Stimulated activated CD4-positive, alpha-beta T cell treated with anti-CD3 and anti-CD28 coated beads, TNF-alpha, amount 100 ng/mL, for 4 hours (primary cell): Measurements from ENCODE around the gene FMN1.

Experiments used
- DNase-seq, 3 experiments: peaks; one replicate each; pipeline ENCODE4 v3.0.0-alpha.2; 2020; ENCODE audit warnings: low read depth in 3 of 3

FMN1 gene

DNA sequence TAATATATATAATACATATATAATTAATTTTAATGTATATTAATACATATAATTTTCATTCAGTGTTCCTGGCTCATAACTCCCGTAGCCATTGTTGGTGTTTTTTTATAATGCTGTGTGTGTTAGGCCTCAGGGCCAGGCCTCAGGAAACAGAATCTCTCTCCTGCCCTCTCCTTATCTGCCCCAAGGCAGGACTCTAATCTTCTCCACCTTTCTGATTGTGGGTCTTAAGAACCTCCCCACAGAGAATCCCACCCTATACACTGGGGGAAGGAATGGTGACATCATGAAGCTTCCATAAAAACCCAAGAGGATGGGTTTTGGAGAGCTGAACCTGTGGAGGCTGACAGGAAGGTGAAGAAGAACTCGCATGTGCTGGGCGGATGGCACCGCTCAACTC, 4.0 kb upstream of the FMN1 start:
- DNase-seq, result no peak

GRCh38 chr15:33197636-33198035, 3.1 kb upstream of the FMN1 start:
- DNase-seq, result no peak

DNA sequence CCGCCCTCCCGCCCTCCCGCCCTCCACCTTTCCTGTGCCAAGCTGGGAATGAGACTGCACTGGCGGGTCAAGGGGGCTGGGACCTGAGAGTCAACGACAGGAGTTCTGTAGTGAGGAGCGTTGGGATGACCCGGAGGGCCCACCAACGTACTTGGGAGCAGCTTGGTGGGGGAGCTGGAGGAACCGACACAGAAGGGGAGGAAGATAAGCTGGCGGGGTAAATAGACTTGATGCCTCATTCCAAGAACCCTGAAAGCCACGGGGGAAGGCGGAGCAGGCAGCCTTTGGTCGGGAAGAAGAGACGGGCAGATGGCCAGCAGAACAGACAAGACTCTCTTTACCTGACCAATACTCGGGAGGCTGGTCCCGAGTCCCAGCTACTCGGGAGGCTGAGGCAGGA, 277 bp downstream of the FMN1 start:
- DNase-seq, result no peak

DNA sequence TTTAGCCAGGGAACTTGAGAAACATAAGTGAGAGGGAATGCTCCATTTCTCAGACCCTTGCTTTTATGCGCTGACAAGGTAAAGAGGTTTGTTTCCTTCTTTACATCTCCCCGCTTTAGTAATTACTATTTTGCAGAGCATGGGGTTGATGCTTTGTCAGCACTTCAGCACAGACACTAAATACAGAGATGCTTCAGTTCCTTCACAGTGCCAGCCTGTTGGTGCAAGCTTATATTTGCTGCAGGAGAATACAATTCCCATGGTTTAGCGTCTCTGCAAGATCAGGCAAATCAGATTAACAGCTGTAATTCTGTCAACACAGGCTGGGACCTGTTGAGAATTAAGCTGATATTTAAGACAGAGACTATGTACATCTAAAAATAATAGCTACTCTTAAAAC, 2.9 kb downstream of the FMN1 start:
- DNase-seq, result no peak

- no peak for DNase-seq
Measured at GRCh38 chr15:33190539-33190938, 4.0 kb downstream of the FMN1 start.

DNA sequence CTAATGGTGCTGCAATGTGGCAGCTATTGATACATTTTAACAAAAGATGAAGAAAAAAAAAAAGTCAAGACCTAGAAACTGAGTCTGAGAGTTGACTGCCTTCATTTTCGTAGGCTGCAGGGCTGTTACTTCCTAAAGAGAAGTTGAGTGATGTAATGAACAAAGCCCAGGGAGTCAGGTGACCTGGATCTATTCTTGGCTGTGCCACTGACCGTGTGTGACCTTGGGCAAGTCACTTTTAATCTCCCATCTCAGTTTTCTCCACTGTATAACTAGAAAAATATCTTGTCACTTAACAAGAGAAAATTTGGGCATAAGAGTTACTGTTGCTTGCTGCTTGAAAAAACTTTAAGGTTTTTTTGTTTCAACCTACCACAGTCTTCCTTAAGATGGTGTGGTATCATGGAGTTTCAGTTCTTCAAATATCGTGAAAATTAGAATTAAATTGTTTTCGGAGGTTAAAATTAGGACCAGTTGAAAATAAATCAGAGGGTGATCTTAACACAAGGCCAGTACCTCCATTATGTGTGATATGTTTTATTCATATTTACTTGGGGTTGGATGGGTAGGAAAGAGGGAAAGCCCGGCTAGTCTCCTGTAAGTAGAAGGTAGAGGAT, 5.8 kb downstream of the FMN1 start:
- DNase-seq, result no peak

- no peak for DNase-seq
Measured at GRCh38 chr15:33188159-33188558, 6.4 kb downstream of the FMN1 start.

GRCh38 chr15:33183334-33183733, 11.2 kb downstream of the FMN1 start:
- DNase-seq, result no peak

DNA sequence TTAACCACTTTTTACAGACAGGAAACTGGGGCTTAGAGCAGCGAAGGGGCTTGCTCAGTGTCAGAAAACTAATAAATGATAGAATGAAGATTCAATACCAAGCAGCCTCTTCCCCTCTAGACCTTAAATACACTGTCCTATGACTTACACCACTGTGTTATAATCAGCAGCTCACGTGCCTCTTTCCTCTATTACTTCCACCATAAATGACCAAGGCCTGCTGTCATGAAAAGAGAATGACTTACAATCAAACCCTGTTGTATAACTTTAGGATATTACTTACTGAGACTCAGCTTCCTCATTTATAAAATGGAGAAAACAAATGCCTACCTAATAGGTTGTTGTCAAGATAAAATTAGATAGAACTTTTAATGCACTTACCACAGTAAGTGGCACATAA, 11.6 kb downstream of the FMN1 start:
- no peak for DNase-seq

DNA sequence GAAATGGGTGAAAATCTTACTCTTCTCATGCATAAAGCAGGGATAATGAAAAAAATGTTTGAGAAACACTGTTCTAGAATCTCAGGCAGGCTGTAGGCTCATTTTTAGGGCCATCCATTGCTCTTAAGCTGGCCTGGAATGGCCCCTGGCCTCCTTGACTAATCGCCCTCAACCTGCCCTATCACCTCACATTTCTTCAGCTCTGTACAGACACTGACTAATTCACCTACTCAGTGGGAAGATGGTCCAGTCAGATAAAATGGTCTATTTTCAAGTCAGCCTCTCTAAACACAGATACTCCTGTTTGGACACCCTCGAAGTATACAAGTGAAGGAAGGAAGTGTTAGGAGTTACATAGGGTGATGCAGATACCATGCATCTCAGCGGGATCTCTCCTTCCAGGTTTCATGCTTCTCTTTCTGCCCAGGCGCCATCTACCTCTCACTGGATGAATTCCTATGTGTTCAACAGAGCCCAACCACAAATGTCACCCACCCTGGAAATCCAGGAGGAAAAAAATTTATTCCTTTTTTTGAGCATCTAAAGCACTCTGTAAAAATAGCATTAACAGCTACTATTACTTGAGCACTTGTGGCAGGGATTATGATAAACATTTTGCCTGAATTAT, 12.1 kb downstream of the FMN1 start:
- DNase-seq, result no peak

DNA sequence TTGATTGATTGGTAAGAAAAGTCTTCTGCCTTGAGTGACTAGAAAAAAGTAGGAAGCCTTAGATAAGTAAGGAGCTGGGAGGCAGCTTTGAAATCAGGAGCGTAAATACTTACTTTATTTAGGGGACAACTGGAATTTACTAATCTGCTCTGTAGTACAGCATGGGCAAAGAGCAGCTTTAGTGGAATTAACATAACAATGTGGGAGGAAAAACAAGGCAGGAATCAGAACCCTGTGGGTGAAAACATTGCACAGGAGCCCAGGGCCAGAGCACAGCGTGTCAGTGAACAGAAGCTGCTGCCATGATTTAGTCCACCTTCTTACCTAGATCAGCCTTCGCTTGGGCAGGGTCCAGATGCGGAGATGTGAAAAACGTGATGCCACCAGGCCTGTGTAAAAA, 14.6 kb downstream of the FMN1 start:
- DNase-seq, result no peak

- no peak for DNase-seq
Measured at GRCh38 chr15:33171202-33171601, 23.3 kb downstream of the FMN1 start.

GRCh38 chr15:33169625-33170024, 24.9 kb downstream of the FMN1 start:
- no peak for DNase-seq

- no peak for DNase-seq
Measured at GRCh38 chr15:33168444-33168843, 26.1 kb downstream of the FMN1 start.

GRCh38 chr15:33163816-33164215, 30.7 kb downstream of the FMN1 start:
- DNase-seq, result no peak

DNA sequence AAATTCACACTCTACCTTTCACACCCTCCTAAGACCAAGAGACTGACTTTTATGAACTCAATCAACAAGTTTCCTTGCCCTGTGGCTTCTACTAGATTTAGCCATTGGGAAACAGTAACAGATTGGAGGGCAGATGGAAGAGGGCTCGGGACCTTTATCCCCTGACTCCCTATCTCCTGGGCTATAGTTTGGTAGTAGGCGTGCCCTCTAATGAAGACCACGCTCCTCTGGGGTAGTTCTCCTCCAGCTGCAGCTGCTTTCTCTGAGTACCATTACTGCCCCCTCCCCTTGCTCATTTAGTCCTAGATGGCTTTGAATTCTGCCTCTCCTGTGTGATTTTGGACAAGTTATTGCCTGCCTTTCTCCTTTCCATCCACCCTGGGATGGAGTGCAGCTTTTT, 33.3 kb downstream of the FMN1 start:
- no peak for DNase-seq

GRCh38 chr15:33160581-33161165, 33.8 kb downstream of the FMN1 start:
- DNase-seq, result no peak

- DNase-seq, result no peak
Measured at GRCh38 chr15:33159726-33160453, 34.6 kb downstream of the FMN1 start.

DNA sequence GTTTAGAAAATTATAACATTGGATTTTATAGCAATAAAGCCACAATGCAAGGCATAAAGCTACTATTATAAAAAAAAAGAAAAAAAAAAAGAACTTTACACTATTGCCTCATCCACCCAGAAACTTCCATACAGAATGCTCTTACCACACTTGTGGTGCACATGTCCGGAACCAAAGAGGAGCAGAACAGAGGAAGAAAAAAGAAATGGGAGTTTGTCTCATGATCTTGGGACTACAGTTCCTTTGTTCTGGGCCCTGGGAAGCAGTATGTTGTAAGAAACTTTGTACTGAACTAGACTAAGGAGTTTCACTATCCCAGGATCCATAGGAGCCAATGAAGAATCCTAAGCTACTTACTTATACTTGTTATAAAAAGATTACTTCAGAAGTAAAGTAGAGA, 36.1 kb downstream of the FMN1 start:
- DNase-seq, result no peak

- no peak for DNase-seq
Measured at GRCh38 chr15:33157371-33158037, 37.0 kb downstream of the FMN1 start.

GRCh38 chr15:33155691-33156420, 38.7 kb downstream of the FMN1 start:
- no peak for DNase-seq
